Panc1 (cell line): Measurements from ENCODE around the gene PPFIA1.

Experiments
- CTCF ChIP-seq: fragments of 450-650 bp; IDR thresholded peaks from 2 replicates; pipeline ENCODE4 v1.5.1; 2017; ENCODE audit warnings: mild to moderate bottlenecking
- POLR2AphosphoS5 ChIP-seq: IDR thresholded peaks from 2 replicates; pipeline ENCODE4 v1.6.1; 2012; ENCODE audit warnings: mild to moderate bottlenecking, low read depth, low read length, moderate library complexity
- TCF7L2 ChIP-seq: IDR thresholded peaks from 2 replicates; pipeline ENCODE4 v1.6.1; 2011; ENCODE audit warnings: mild to moderate bottlenecking, low read depth, low read length, inconsistent platforms

- TF ChIP-seq CTCF (no peak), POLR2AphosphoS5 (no peak), TCF7L2 (no peak)
These were observed 26.2 kb downstream of the PPFIA1 start for GRCh38 chr11:70296681-70297080.
